ENCODE data around the gene HES2.
"Not testable (repeated sequence)": the region's sequence is repeated elsewhere in the genome, so short reads cannot be mapped to it uniquely, and the experiment has no call there.

The HES2 gene

GRCh38 chr1:6454856-6455751 lies 35.4 kb upstream of the HES2 start:
- DNase-seq (ENCODE audit: low read depth in 2 of 2), result no peak

GRCh38 chr1:6453895-6454855 lies 34.5 kb upstream of the HES2 start:
- DNase-seq (ENCODE audit: low read depth in 2 of 2), result not testable (repeated sequence)

GRCh38 chr1:6450943-6451373 lies 31.2 kb upstream of the HES2 start:
- no peak for DNase-seq (ENCODE audit: low read depth in 2 of 2)

GRCh38 chr1:6450486-6450885 lies 30.8 kb upstream of the HES2 start:
- not testable (repeated sequence) for DNase-seq (ENCODE audit: low read depth in 2 of 2)

- DNase-seq (ENCODE audit: low read depth in 2 of 2), result no peak
These were observed 30.3 kb upstream of the HES2 start for GRCh38 chr1:6450005-6450450.

- no peak for DNase-seq (ENCODE audit: low read depth in 2 of 2)
These were observed 29.3 kb upstream of the HES2 start for GRCh38 chr1:6448749-6449631.

GRCh38 chr1:6447818-6448748 lies 28.4 kb upstream of the HES2 start:
- DNase-seq (ENCODE audit: low read depth in 2 of 2), result no peak

- DNase-seq (ENCODE audit: low read depth in 2 of 2), result no peak
These were observed 27.5 kb upstream of the HES2 start for GRCh38 chr1:6447016-6447817.

GRCh38 chr1:6446665-6447015 lies 26.9 kb upstream of the HES2 start:
- DNase-seq (ENCODE audit: low read depth in 2 of 2), result no peak

GRCh38 chr1:6445929-6446328 lies 26.2 kb upstream of the HES2 start:
- not testable (repeated sequence) for DNase-seq (ENCODE audit: low read depth in 2 of 2)

GRCh38 chr1:6445062-6445763 lies 25.5 kb upstream of the HES2 start:
- no peak for DNase-seq (ENCODE audit: low read depth in 2 of 2)

- no peak for DNase-seq (ENCODE audit: low read depth in 2 of 2)
These were observed 24.7 kb upstream of the HES2 start for GRCh38 chr1:6444377-6444776.

- DNase-seq (ENCODE audit: low read depth in 2 of 2), result no peak
These were observed 23.8 kb upstream of the HES2 start for GRCh38 chr1:6443339-6444115.

- DNase-seq (ENCODE audit: low read depth in 2 of 2), result no peak
These were observed 21.9 kb upstream of the HES2 start for GRCh38 chr1:6441586-6441985.

GRCh38 chr1:6440198-6441126 lies 20.7 kb upstream of the HES2 start:
- DNase-seq (ENCODE audit: low read depth in 2 of 2), result peak; percentile 72 to 73

GRCh38 chr1:6438047-6438525 lies 18.4 kb upstream of the HES2 start:
- DNase-seq (ENCODE audit: low read depth in 2 of 2), result peak; percentile 50 to 60
